Tibial nerve (tissue), 4 donors: ENCODE measurements around the gene CRKL. TPM values are rescaled to one million over a fixed set of nuclear protein-coding genes. Genes with fewer than 3 reads are reported as not detected.
"Not testable (repeated sequence)": the region's sequence is repeated elsewhere in the genome, so short reads cannot be mapped to it uniquely, and the experiment has no call there.

Source experiments
- DNase-seq, 2 donors: peaks; one replicate each; pipeline ENCODE4 v3.0.0-alpha.2; 2019; ENCODE audit warnings: low spot score in 2 of 2
- H3K27ac ChIP-seq, 4 donors: fragments of 200-600 bp; sonication (generic) in 3 of 4; one replicate each; pipeline ENCODE4 v1.5.1; 2017 to 2019; ENCODE audit warnings: mild to moderate bottlenecking in 1 of 4
- H3K27me3 ChIP-seq, 2 donors: fragments of 200-600 bp; sonication (generic) in 1 of 2; one replicate each; pipeline versions ENCODE4 v1.5.1 to v1.6.0; 2017 to 2019
- H3K36me3 ChIP-seq, 3 donors: fragments of 200-600 bp; sonication (generic); one replicate each; pipeline ENCODE4 v1.5.1; 2018 to 2019
- H3K4me1 ChIP-seq, 4 donors: fragments of 200-600 bp; sonication (generic) in 3 of 4; one replicate each; pipeline ENCODE4 v1.5.1; 2017 to 2019
- H3K4me3 ChIP-seq, 4 donors: fragments of 200-600 bp; sonication (generic) in 3 of 4; one replicate each; pipeline ENCODE4 v1.5.1; 2017 to 2019; ENCODE audit warnings: mild to moderate bottlenecking in 1 of 4, moderate library complexity in 1 of 4
- H3K9me3 ChIP-seq, 4 donors: fragments of 200-600 bp; sonication (generic) in 3 of 4; one replicate each; pipeline ENCODE4 v1.5.1; 2017 to 2019
- EP300 ChIP-seq, 2 donors: sonication (generic); formaldehyde crosslinking; IDR thresholded peaks; one replicate each; pipeline ENCODE4 v1.6.1; 2017; ENCODE audit warnings: antibody characterized with exemption in 2 of 2, mild to moderate bottlenecking in 1 of 2
- POLR2A ChIP-seq, 2 donors: fragments of 450-650 bp; IDR thresholded peaks; one replicate each; pipeline ENCODE4 v1.6.1; 2017; ENCODE audit warnings: antibody characterized with exemption in 2 of 2, mild to moderate bottlenecking in 2 of 2, moderate library complexity in 2 of 2
- WGBS, 2 donors: methylation state at CpG; one replicate each; pipeline ENCODE4 v1.1.5; 2018; 5-methylcytosine and 5-hydroxymethylcytosine counted together
- total RNA-seq, 4 donors: library from RNA; depleted of rRNA; stranded (reverse); fragments of >200 nt; gene quantifications; one replicate each; pipeline ENCODE4 v1.1.0, GENCODE V29; 2016
- TF ChIP-seq, protein P1 (sequence below), 5 experiments: fragments of 200-600 bp in 3 of 5; fragments of 450-650 bp in 2 of 5; sonication (generic) in 3 of 5; IDR thresholded peaks; one replicate each; pipeline ENCODE4 v1.5.1; 2016 to 2019; ENCODE audit warnings: antibody characterized with exemption in 5 of 5, mild to moderate bottlenecking in 3 of 5, moderate library complexity in 2 of 5

Gene CRKL
- total RNA-seq, 4 donors from 2014 or later = 44.7 to 59.0 (median 51.5) TPM

DNA sequence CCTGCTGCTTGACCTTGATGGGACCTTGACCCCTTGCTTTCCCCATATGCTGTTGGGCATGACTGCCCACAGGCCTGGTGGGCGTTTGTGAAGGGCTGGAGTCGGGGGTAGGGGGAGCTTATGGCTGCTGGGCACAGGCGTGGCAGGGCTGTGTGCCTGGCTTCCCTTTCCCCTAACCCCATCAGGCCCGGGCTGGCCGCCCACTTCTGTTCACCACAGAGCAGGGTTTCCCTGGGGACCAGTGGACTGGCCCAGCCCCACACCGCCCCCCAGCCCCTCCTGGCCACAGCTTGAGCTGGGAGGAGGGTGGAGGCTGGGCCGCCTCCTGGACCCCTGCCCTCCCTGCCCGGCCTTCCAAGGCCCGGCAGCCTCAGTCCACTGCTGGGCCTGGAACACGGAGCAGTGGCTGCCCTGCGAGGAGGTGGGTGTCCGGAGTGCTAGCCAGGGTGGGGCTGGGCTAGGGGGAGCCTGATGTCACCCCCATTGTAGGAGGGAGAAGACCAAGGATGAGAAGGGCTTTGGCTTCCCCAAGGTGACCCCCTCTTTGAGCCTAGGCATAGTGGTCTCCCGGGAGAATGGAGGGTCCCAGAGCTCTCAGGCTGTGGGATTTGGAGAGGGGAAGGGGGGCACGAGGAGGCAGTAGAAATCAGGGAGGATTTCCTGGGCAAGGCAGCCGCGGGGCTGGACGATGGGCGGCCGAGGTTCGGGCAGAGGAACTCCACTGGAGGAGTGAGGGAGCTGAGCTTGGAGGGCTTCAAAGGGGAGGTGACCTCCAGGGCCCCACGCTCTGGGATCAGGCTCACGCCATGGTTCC is 49.9 kb downstream of the CRKL start, which contains the start of gene AIFM3:
Gene AIFM3, plus strand, starts transcription at position 373 of the 814 bp plus-strand sequence. CDS start 690 bp downstream, outside the sequence.
- TF ChIP-seq POLR2A (IDR thresholded peaks at IDR 0.05) = no peak
- TF ChIP-seq, protein P1, sequence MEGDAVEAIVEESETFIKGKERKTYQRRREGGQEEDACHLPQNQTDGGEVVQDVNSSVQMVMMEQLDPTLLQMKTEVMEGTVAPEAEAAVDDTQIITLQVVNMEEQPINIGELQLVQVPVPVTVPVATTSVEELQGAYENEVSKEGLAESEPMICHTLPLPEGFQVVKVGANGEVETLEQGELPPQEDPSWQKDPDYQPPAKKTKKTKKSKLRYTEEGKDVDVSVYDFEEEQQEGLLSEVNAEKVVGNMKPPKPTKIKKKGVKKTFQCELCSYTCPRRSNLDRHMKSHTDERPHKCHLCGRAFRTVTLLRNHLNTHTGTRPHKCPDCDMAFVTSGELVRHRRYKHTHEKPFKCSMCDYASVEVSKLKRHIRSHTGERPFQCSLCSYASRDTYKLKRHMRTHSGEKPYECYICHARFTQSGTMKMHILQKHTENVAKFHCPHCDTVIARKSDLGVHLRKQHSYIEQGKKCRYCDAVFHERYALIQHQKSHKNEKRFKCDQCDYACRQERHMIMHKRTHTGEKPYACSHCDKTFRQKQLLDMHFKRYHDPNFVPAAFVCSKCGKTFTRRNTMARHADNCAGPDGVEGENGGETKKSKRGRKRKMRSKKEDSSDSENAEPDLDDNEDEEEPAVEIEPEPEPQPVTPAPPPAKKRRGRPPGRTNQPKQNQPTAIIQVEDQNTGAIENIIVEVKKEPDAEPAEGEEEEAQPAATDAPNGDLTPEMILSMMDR (IDR thresholded peaks at IDR 0.05) = no peak
- TF ChIP-seq EP300 (IDR thresholded peaks at IDR 0.05) = no peak
- 42 to 52% methylated on average over 10 to 19 of the region's 22 CpGs for WGBS, 2 donors
- no peak for DNase-seq

DNA sequence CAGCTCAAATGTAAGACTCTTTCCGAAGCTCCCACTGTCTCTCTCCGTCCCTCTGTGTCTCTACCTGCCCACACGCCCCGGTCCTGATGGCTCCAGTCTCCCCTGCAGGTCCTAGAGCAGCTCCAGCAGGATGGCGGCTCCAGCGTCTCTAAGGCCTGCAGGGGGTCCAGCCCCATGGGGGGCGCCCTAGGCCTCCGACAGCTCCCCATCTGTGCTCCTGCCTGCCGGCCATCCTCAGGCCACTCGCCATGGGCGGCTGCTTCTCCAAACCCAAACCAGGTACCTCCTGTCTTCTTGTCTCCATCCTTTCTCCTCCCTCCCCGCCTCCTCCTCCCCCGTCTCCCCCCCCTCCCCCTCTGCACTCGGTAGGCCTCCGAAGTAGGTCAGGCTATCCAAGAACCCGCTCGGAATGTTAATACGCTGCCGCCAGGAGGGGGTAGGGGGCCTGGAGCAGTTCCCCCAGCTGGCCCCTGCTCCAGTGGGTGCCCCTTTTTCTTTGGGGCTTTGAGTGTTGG is 50.5 kb downstream of the CRKL start:
- 48 to 56% methylated on average over 18 to 19 of the region's 19 CpGs for WGBS, 2 donors
- Histone ChIP-seq H3K4me1 (peaks cover 0 to 19% (median 11%) of the 10 kb centered on the region in 4 donors), H3K27me3 (peaks cover 0 to 23% of the 10 kb centered on the region in 2 donors), H3K36me3 (no peaks in the 10 kb centered on the region), H3K4me3 (no peak overlapping the region), H3K9me3 (no peaks in the 10 kb centered on the region), H3K27ac (no peak overlapping the region)
- no peak for DNase-seq
- TF ChIP-seq, protein P1 (IDR thresholded peaks at IDR 0.05) = no peak
- TF ChIP-seq EP300 (IDR thresholded peaks at IDR 0.05) (no peak), POLR2A (IDR thresholded peaks at IDR 0.05) (no peak)

More for the DNA sequence above, 49.9 kb downstream of the CRKL start, which contains the start of gene AIFM3:
- Histone ChIP-seq H3K27me3 (peaks cover 0 to 23% of the 10 kb centered on the region in 2 donors), H3K4me3 (no peak within 1 kb of the TSS), H3K27ac (no peak within 1 kb of the TSS), H3K4me1 (peaks cover 0 to 19% (median 11%) of the 10 kb centered on the region in 4 donors), H3K36me3 (no peaks in the 10 kb centered on the region), H3K9me3 (no peaks in the 10 kb centered on the region)

DNA sequence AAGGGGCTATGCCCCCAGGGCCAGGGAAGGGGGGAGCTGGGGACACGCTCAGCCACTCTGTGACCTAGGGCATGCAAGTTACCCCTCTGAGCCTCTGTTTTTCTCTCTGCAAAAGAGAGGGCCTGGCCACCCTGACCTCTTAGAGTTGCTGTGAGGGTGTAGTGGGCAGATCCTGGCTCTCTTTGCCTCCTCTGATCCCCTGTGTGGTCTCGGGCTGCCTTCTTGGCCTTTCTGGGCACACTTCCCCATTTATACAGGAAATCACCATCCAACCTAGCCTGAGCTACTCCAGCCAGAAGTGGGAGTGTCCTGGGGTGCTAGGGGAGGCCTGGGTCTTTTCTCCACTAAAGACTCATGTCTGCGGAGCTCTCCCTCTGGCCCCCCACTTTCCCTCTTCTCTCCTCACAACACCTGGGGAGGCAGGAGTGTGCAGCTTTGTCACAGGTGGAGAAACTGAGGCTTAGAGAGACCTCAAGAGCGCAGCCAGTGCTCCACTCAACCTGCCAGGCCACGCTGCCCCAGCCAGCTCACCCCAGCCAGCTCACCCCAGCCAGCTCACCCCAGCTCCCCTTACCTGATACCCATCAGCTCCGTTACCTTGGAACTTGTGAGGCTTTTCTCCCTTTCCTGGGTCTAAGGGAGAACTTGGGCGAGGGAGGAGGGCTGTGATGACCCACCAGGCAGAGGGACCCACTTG is 51.2 kb downstream of the CRKL start:
- no peak for TF ChIP-seq POLR2A (IDR thresholded peaks at IDR 0.05)
- TF ChIP-seq, protein P1 (IDR thresholded peaks at IDR 0.05) = no peak
- no peak for TF ChIP-seq EP300 (IDR thresholded peaks at IDR 0.05)
- Histone ChIP-seq H3K27me3 (peaks cover 0 to 22% of the 10 kb centered on the region in 2 donors), H3K4me1 (peaks cover 0 to 19% (median 11%) of the 10 kb centered on the region in 4 donors), H3K27ac (no peak overlapping the region), H3K4me3 (no peak overlapping the region), H3K36me3 (no peaks in the 10 kb centered on the region), H3K9me3 (no peaks in the 10 kb centered on the region)
- 85 to 86% methylated on average over 7 of the region's 7 CpGs for WGBS, 2 donors
- DNase-seq = no peak

DNA sequence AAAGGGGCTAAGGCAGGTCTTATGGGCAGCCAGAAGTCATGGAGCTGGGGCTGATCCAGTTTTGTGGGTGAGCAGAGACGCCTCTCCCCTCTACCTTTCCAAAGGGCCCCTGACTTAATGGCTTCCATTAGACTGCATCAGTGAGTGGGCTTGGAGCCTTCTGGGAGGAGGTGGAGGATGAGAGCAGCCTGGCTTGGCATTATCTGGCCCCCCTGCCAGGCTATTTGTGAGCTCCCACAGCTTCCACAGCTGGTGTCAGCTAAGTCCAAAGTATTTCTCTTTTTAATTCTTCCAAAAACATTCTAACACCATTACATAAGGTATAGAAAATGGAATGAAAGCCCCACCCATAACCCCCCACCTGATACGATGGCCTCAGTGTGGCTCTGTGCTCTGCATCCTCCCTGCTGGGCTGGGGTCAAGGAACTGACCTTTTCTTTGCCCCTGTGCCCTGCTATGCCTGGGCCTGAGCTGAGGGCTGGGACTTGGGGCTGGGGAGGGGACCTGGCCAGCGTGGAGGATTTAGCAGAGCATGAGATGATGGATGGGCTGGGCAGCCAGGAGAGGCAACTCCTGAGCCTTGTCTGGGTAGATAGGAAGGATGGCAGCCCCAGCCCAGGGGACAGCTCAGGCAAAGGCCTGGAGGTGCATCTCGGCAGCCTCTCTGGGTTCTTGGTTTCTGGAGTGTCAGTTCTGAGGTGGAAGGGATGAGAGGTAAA is 53.9 kb downstream of the CRKL start:
- WGBS, 2 donors = 51 to 68% methylated on average over 4 of the region's 4 CpGs
- Histone ChIP-seq H3K36me3 (no peaks in the 10 kb centered on the region), H3K9me3 (no peaks in the 10 kb centered on the region), H3K4me3 (no peak overlapping the region), H3K4me1 (peaks cover 0 to 4% (median 0%) of the 10 kb centered on the region in 4 donors), H3K27ac (no peak overlapping the region), H3K27me3 (no peaks in the 10 kb centered on the region)
- no peak for DNase-seq
- TF ChIP-seq POLR2A (IDR thresholded peaks at IDR 0.05) (no peak), EP300 (IDR thresholded peaks at IDR 0.05) (no peak)
- TF ChIP-seq, protein P1 (IDR thresholded peaks at IDR 0.05) = no peak

DNA sequence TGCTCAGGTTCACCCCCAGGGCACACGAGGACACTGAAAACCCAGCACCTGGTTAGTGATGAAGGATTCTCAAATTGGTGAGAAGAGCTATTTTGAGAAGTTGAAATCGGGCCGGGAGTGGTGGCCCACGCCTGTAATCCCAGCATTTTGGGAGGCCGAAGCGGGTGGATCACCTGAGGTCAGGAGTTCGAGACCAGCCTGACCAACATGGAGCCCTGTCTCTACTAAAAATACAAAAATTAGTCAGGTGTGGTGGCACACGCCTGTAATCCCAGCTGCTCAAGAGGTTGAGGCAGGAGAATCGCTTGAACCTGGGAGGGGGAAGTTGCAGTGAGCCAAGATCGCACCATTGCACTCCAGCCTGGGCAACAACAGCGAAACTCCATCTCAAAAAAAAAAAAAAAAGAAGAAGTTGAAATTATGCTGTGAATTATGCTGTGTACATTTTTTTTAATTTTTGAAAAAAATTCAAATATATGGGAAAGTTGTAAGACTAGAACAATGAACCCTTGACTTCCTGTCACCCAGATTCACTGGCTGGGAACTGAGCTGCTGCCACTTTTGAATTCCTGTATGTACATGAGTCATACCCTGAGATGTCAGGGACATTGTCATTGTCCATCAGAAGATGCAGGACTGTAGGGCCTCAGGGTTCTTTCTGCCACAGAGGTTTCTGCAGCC is 54.9 kb downstream of the CRKL start:
- WGBS, 2 donors = 83% methylated on average over 11 of the region's 11 CpGs
- H3K36me3 ChIP-seq, H3K9me3 ChIP-seq, H3K4me3 ChIP-seq, H3K27ac ChIP-seq, H3K4me1 ChIP-seq, H3K27me3 ChIP-seq, DNase-seq: not testable (repeated sequence)
